H9 (cell line): Measurements from ENCODE around the gene GALNT10. TPM values are rescaled to one million over a fixed set of nuclear protein-coding genes. Genes with fewer than 3 reads are reported as not detected.

Experiments used
- DNase-seq: peaks from one replicate; pipeline ENCODE4 v3.0.0-alpha.2; 2017
- H2AFZ ChIP-seq: one replicate; pipeline ENCODE4 v1.6.1; 2013; ENCODE audit warnings: mild to moderate bottlenecking, low read length, control low read depth, moderate library complexity
- H2AK5ac ChIP-seq: 2 replicates; pipeline ENCODE4 v1.6.1; 2013; ENCODE audit warnings: low read length, control low read depth, mixed read lengths; ENCODE audit not compliant: insufficient read length
- H2BK120ac ChIP-seq: one replicate; pipeline ENCODE4 v1.6.1; 2013; ENCODE audit warnings: low read depth, mild to moderate bottlenecking, low read length, control low read depth, inconsistent platforms; ENCODE audit not compliant: poor library complexity, severe bottlenecking
- H2BK12ac ChIP-seq: 2 replicates; pipeline ENCODE4 v1.6.1; 2013; ENCODE audit warnings: low read length, control low read depth, mixed read lengths, low read depth; ENCODE audit not compliant: insufficient read length
- H2BK15ac ChIP-seq: 2 replicates; pipeline ENCODE4 v1.6.1; 2013; ENCODE audit warnings: low read depth, low read length, control low read depth
- H2BK20ac ChIP-seq: one replicate; pipeline ENCODE4 v1.6.1; 2013; ENCODE audit warnings: low read depth, mild to moderate bottlenecking, low read length, control low read depth, inconsistent platforms; ENCODE audit not compliant: poor library complexity, severe bottlenecking
- H2BK5ac ChIP-seq: 2 replicates; pipeline ENCODE4 v1.6.1; 2013; ENCODE audit warnings: low read length, control low read depth, mixed read lengths; ENCODE audit not compliant: insufficient read length
- H3K14ac ChIP-seq: 2 replicates; pipeline ENCODE4 v1.6.1; 2013; ENCODE audit warnings: low read length, control low read depth; ENCODE audit not compliant: insufficient read depth
- H3K18ac ChIP-seq: 2 replicates; pipeline ENCODE4 v1.6.1; 2013; ENCODE audit warnings: low read depth, mild to moderate bottlenecking, mixed read lengths, low read length, control low read depth; ENCODE audit not compliant: insufficient read length
- H3K23ac ChIP-seq: 2 replicates; pipeline ENCODE4 v1.6.1; 2013; ENCODE audit warnings: low read length, control low read depth, mixed read lengths, low read depth; ENCODE audit not compliant: insufficient read length
- H3K23me2 ChIP-seq: 2 replicates; pipeline ENCODE4 v1.6.1; 2013; ENCODE audit warnings: low read depth, mild to moderate bottlenecking, mixed read lengths, low read length, control low read depth; ENCODE audit not compliant: insufficient read length, poor library complexity, severe bottlenecking
- H3K27ac ChIP-seq: 2 replicates; pipeline ENCODE4 v1.5.1; 2013; ENCODE audit warnings: low read length, control low read depth, mixed read lengths, low read depth; ENCODE audit not compliant: insufficient read length
- H3K27me3 ChIP-seq: 2 replicates; pipeline ENCODE4 v1.6.1; 2013; ENCODE audit warnings: low read length, control low read depth, inconsistent platforms; ENCODE audit not compliant: insufficient read depth
- H3K4ac ChIP-seq: 2 replicates; pipeline ENCODE4 v1.6.1; 2013; ENCODE audit warnings: low read depth, mild to moderate bottlenecking, control low read depth, inconsistent platforms, low read length, moderate library complexity
- H3K4me1 ChIP-seq: 2 replicates; pipeline ENCODE4 v1.6.1; 2013; ENCODE audit warnings: low read length, control low read depth, inconsistent platforms; ENCODE audit not compliant: insufficient read depth
- H3K4me2 ChIP-seq: 2 replicates; pipeline ENCODE4 v1.6.1; 2013; ENCODE audit warnings: low read length, control low read depth, mixed read lengths; ENCODE audit not compliant: insufficient read length, insufficient read depth
- H3K56ac ChIP-seq: 2 replicates; pipeline ENCODE4 v1.6.1; 2013; ENCODE audit warnings: low read depth, mild to moderate bottlenecking, mixed read lengths, low read length, control low read depth; ENCODE audit not compliant: insufficient read length
- H3K79me1 ChIP-seq: 2 replicates; pipeline ENCODE4 v1.6.1; 2013; ENCODE audit warnings: low read depth, mild to moderate bottlenecking, moderate library complexity, low read length, control low read depth, inconsistent platforms; ENCODE audit not compliant: insufficient read depth, poor library complexity, severe bottlenecking
- H3K79me2 ChIP-seq: 2 replicates; pipeline ENCODE4 v1.6.1; 2013; ENCODE audit warnings: low read length, control low read depth, inconsistent platforms; ENCODE audit not compliant: insufficient read depth
- H3K9ac ChIP-seq: 2 replicates; pipeline ENCODE4 v1.6.1; 2013; ENCODE audit warnings: low read length, control low read depth, mixed read lengths; ENCODE audit not compliant: insufficient read length; ENCODE audit errors: extremely low read depth
- H3K9me3 ChIP-seq: one replicate; pipeline ENCODE4 v1.6.1; 2013; ENCODE audit warnings: low read depth, low read length, inconsistent platforms; ENCODE audit not compliant: control insufficient read depth
- H3T11ph ChIP-seq: one replicate; pipeline ENCODE4 v1.6.1; 2013; ENCODE audit warnings: mild to moderate bottlenecking, low read length, control low read depth, inconsistent platforms
- H4K20me1 ChIP-seq: one replicate; pipeline ENCODE4 v1.6.1; 2013; ENCODE audit not compliant: control insufficient read depth, insufficient read length, insufficient read depth
- H4K5ac ChIP-seq: 2 replicates; pipeline ENCODE4 v1.6.1; 2013; ENCODE audit warnings: low read depth, mild to moderate bottlenecking, mixed read lengths, low read length, control low read depth; ENCODE audit not compliant: insufficient read length
- H4K8ac ChIP-seq: replicated peaks from 2 replicates; pipeline ENCODE4 v1.6.1; 2013; ENCODE audit warnings: low read length, control low read depth, mixed read lengths, low read depth; ENCODE audit not compliant: insufficient read length
- H4K91ac ChIP-seq: 2 replicates; pipeline ENCODE4 v1.6.1; 2013; ENCODE audit warnings: low read depth, mild to moderate bottlenecking, moderate library complexity, mixed read lengths, low read length, control low read depth; ENCODE audit not compliant: insufficient read length
- H3K27ac Mint-ChIP-seq, 3 experiments: 2 replicates in 2 of 3; 3 replicates in 1 of 3; pipeline ENCODE4 v1.8.0; 2020 to 2021; ENCODE audit warnings: mixed read lengths in 3 of 3, mild to moderate bottlenecking in 1 of 3, moderate library complexity in 1 of 3
- H3K27me3 Mint-ChIP-seq: 2 replicates; pipeline ENCODE4 v1.8.0; 2021; ENCODE audit warnings: low read depth, mild to moderate bottlenecking, moderate library complexity, mixed read lengths
- H3K36me3 Mint-ChIP-seq, 3 experiments: 2 replicates in 2 of 3; 3 replicates in 1 of 3; pipeline ENCODE4 v1.8.0; 2020 to 2021; ENCODE audit warnings: low read depth in 3 of 3, mixed read lengths in 3 of 3; ENCODE audit not compliant: insufficient read depth in 1 of 3
- H3K4me1 Mint-ChIP-seq, 2 experiments: 2 replicates each; pipeline ENCODE4 v1.8.0; 2020; ENCODE audit warnings: mixed read lengths in 2 of 2
- H3K4me3 Mint-ChIP-seq, 2 experiments: 2 replicates in 1 of 2; 3 replicates in 1 of 2; pipeline ENCODE4 v1.8.0; 2020 to 2021; ENCODE audit warnings: mild to moderate bottlenecking in 2 of 2, mixed read lengths in 2 of 2, moderate library complexity in 1 of 2
- H3K9me3 Mint-ChIP-seq, 2 experiments: 2 replicates in 1 of 2; 3 replicates in 1 of 2; pipeline ENCODE4 v1.8.0; 2020; ENCODE audit warnings: mild to moderate bottlenecking in 2 of 2, mixed read lengths in 2 of 2, moderate library complexity in 1 of 2
- WGBS: extraction: QIAGEN DNeasy Blood & Tissue Kit; methylation state at CpG from one replicate; pipeline ENCODE4 v1.1.7; 2013; ENCODE audit warnings: missing lambda C conversion rate, low lambda C conversion rate, mixed read lengths; ENCODE audit not compliant: insufficient read length; ENCODE audit errors: extremely low coverage; 5-methylcytosine and 5-hydroxymethylcytosine counted together
- total RNA-seq: library from RNA; stranded (reverse); gene quantifications from 2 replicates; pipeline ENCODE4 v1.2.1, GENCODE V29; 2021
- TF ChIP-seq, protein P1 (sequence below): fragments of 200-600 bp; sonication (generic); conservative IDR thresholded peaks from 3 replicates; pipeline ENCODE4 v1.8.0; 2021; ENCODE audit warnings: antibody characterized with exemption, mild to moderate bottlenecking

The GALNT10 gene
- total RNA-seq, 1 experiment from 2014 or later = 15.4 TPM

DNA sequence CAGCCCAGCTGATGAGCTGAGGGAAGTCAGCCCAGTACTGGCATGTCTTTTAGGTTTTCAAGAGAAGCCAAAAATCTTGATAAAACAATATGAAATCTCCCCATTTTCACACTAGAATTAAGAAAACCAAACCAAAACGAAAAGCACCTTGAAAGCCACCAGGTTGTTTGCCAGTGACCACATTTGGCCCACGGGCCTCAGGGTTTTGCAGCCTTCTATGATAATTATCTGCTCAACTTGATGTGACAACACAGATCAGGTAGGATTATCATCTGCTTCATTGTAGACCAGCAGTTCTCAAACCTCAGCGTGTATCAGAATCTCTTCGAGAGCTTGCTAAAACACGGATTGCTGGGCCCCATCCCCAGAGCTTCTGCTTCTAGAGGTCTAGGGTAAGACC, 101.4 kb downstream of the GALNT10 start:
- Histone ChIP-seq H2BK12ac (no peak overlapping the region), H3K56ac (no peak overlapping the region), H4K20me1 (no peaks in the 10 kb centered on the region), H4K8ac (no peak overlapping the region), H2AK5ac (no peak overlapping the region), H2BK120ac (no peak overlapping the region), H2BK5ac (no peak overlapping the region), H3K4me2 (no peak overlapping the region), H3K79me1 (no peaks in the 10 kb centered on the region), H3K23ac (no peak overlapping the region), H4K5ac (no peak overlapping the region), H2AFZ (no peak overlapping the region), H3K27ac (no peak overlapping the region), H3K4me1 (peaks cover 5% of the 10 kb centered on the region; the same call in 1 of the 2 replicates), H3K14ac (no peak overlapping the region), H3K23me2 (no peaks in the 10 kb centered on the region), H3K9ac (no peak overlapping the region), H2BK20ac (no peak overlapping the region), H3K9me3 (no peaks in the 10 kb centered on the region), H3K79me2 (no peaks in the 10 kb centered on the region), H2BK15ac (no peak overlapping the region), H3K27me3 (no peaks in the 10 kb centered on the region), H4K91ac (no peak overlapping the region), H3K4ac (no peak overlapping the region), H3T11ph (no peak overlapping the region), H3K18ac (no peak overlapping the region)
- H3K27me3 Mint-ChIP-seq = no peaks in the 10 kb centered on the region
- no peak overlapping the region for H3K4me3 Mint-ChIP-seq
- WGBS = no CpG with 5 or more reads among the region's 5 CpGs
- no peaks in the 10 kb centered on the region for H3K9me3 Mint-ChIP-seq
- DNase-seq = no peak
- H3K36me3 Mint-ChIP-seq = peaks cover 0 to 4% (median 0%) of the 10 kb centered on the region in 3 experiments; a peak in 1 of 7 replicates
- TF ChIP-seq, protein P1, sequence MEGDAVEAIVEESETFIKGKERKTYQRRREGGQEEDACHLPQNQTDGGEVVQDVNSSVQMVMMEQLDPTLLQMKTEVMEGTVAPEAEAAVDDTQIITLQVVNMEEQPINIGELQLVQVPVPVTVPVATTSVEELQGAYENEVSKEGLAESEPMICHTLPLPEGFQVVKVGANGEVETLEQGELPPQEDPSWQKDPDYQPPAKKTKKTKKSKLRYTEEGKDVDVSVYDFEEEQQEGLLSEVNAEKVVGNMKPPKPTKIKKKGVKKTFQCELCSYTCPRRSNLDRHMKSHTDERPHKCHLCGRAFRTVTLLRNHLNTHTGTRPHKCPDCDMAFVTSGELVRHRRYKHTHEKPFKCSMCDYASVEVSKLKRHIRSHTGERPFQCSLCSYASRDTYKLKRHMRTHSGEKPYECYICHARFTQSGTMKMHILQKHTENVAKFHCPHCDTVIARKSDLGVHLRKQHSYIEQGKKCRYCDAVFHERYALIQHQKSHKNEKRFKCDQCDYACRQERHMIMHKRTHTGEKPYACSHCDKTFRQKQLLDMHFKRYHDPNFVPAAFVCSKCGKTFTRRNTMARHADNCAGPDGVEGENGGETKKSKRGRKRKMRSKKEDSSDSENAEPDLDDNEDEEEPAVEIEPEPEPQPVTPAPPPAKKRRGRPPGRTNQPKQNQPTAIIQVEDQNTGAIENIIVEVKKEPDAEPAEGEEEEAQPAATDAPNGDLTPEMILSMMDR = no peak
- H3K4me1 Mint-ChIP-seq = peaks cover 26 to 29% of the 10 kb centered on the region in 2 experiments
- H3K27ac Mint-ChIP-seq = no peak overlapping the region
